Measurements from ENCODE around the gene RAB3GAP2.

DNA sequence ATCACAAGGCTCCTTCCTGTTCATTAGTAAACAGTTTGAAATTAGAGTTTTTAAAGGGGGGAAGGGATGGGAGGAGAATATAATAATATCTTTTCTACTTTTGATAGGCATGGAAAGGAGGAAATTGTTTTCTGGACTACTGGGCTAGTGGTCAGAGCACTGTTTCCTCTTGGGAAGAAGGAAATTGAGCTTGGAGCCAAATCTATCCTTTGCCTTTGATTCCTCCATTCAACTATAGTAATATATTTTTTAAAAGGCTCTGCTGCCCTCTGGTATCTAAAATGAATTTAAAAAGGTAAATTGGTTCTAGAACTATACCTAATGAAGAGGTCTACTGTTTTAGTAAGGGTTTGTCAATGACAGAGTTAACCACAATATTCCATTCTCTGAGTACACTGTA is 172.4 kb downstream of the RAB3GAP2 start:
- TF ChIP-seq, protein P1, sequence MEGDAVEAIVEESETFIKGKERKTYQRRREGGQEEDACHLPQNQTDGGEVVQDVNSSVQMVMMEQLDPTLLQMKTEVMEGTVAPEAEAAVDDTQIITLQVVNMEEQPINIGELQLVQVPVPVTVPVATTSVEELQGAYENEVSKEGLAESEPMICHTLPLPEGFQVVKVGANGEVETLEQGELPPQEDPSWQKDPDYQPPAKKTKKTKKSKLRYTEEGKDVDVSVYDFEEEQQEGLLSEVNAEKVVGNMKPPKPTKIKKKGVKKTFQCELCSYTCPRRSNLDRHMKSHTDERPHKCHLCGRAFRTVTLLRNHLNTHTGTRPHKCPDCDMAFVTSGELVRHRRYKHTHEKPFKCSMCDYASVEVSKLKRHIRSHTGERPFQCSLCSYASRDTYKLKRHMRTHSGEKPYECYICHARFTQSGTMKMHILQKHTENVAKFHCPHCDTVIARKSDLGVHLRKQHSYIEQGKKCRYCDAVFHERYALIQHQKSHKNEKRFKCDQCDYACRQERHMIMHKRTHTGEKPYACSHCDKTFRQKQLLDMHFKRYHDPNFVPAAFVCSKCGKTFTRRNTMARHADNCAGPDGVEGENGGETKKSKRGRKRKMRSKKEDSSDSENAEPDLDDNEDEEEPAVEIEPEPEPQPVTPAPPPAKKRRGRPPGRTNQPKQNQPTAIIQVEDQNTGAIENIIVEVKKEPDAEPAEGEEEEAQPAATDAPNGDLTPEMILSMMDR (IDR thresholded peaks at IDR 0.05) = no peak
- no peak for TF ChIP-seq POLR2A (IDR thresholded peaks at IDR 0.05)

All from ovary (tissue), 3 donors.